ENCODE results near the gene MGLL.

MGLL gene

DNA sequence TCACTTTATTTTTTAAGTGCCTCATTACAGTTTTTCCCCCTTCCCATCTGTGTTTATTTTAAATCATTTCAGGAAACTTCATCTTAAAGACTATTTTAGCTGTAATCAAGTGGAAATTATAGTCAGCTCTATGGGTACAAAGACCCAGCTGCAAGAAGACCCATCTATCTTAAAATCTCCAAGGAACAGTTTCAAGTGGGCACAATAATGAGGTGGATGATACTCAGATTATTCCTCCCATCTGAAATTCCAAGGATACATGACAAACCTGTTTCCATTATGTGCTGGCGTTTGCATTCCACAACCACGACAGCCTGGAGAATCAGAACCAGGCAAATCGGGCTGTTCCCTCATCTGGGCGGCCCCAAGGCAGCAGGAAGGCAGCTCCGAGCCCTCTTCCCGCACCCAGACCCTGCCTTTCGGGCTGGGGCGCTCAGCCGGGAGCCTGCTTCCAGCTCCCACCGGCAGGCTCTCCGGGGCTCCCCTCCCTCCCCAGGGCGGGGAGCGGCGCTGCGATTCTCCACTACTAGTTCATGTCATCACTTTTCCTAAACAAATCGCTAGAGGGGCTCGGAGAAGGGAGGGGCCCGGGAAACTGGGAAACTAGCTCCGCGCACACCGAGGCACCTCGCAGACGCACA, at the start of gene MGLL:
MGLL (minus strand) TSS at position 475 of the 641 bp plus-strand sequence; CDS start at position 278, 197 bp downstream.
- Histone ChIP-seq H3K9ac (ENCODE audit: low read length) (no peak within 1 kb of the TSS), H3K36me3 (ENCODE audit: insufficient read depth, low read length) (no peaks in the 10 kb centered on the region; the same call in 1 of the 2 replicates), H3K4me2 (ENCODE audit: low read length) (peak within 1 kb of the TSS; percentile 50), H3F3A (ENCODE audit: insufficient read depth, low read length) (no peaks in the 10 kb centered on the region), H3K4me1 (ENCODE audit: insufficient read depth, low read length, severe bottlenecking) (no peaks in the 10 kb centered on the region), H4K20me1 (ENCODE audit: insufficient read depth, low read length) (no peaks in the 10 kb centered on the region), H3K9me3 (ENCODE audit: low read length) (no peaks in the 10 kb centered on the region), H3K4me3 (ENCODE audit: low read depth, low read length, poor library complexity, severe bottlenecking) (peak within 1 kb of the TSS; percentile 38), H3K9me2 (ENCODE audit: low read depth, low read length) (no peaks in the 10 kb centered on the region), H3K27me3 (ENCODE audit: insufficient read depth, low read length) (peaks cover 6% of the 10 kb centered on the region; the same call in 1 of the 2 replicates), H3K79me2 (ENCODE audit: insufficient read depth, low read length) (no peaks in the 10 kb centered on the region), H3K27ac (ENCODE audit: low read depth, low read length, poor library complexity, severe bottlenecking) (no peak within 1 kb of the TSS), H2AFZ (ENCODE audit: low read length) (no peak within 1 kb of the TSS)
- TF ChIP-seq, protein P1, sequence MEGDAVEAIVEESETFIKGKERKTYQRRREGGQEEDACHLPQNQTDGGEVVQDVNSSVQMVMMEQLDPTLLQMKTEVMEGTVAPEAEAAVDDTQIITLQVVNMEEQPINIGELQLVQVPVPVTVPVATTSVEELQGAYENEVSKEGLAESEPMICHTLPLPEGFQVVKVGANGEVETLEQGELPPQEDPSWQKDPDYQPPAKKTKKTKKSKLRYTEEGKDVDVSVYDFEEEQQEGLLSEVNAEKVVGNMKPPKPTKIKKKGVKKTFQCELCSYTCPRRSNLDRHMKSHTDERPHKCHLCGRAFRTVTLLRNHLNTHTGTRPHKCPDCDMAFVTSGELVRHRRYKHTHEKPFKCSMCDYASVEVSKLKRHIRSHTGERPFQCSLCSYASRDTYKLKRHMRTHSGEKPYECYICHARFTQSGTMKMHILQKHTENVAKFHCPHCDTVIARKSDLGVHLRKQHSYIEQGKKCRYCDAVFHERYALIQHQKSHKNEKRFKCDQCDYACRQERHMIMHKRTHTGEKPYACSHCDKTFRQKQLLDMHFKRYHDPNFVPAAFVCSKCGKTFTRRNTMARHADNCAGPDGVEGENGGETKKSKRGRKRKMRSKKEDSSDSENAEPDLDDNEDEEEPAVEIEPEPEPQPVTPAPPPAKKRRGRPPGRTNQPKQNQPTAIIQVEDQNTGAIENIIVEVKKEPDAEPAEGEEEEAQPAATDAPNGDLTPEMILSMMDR (IDR thresholded peaks at IDR 0.05; ENCODE audit: low read length): no peak
- TF ChIP-seq EZH2 (IDR thresholded peaks at IDR 0.05; ENCODE audit: borderline replicate concordance, low read length): no peak

DNA sequence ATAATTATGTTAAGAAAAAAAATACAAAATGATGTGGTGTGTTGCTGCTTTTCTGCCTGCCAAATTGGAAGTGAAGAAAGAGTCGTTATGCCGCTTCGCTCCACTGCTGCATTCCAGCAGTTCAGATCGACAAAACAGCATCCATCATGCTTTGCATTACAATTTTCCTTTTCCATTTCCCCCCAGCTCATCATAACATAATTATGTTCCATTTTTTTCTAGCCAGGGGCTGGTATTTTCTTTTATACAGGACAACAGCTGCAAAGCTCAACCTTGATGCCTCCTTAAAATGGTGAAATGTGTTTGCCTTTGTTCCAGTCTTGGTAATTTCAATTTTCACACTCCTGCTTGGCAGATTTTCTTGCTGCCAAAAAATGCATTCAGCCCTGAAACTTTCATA, 47.8 kb upstream of the MGLL start:
- no peak overlapping the region for H3K27ac ChIP-seq (ENCODE audit: low read depth, low read length, poor library complexity, severe bottlenecking)
- H3K79me2 ChIP-seq (ENCODE audit: insufficient read depth, low read length): no peaks in the 10 kb centered on the region
- H4K20me1 ChIP-seq (ENCODE audit: insufficient read depth, low read length): no peaks in the 10 kb centered on the region
- no peaks in the 10 kb centered on the region for H3F3A ChIP-seq (ENCODE audit: insufficient read depth, low read length)
- H3K9me2 ChIP-seq (ENCODE audit: low read depth, low read length): no peaks in the 10 kb centered on the region
- H3K4me1 ChIP-seq (ENCODE audit: insufficient read depth, low read length, severe bottlenecking): no peaks in the 10 kb centered on the region
- H3K27me3 ChIP-seq (ENCODE audit: insufficient read depth, low read length): no peaks in the 10 kb centered on the region
- no peak overlapping the region for H3K9ac ChIP-seq (ENCODE audit: low read length)
- H2AFZ ChIP-seq (ENCODE audit: low read length): no peak overlapping the region
- TF ChIP-seq EZH2 (IDR thresholded peaks at IDR 0.05; ENCODE audit: borderline replicate concordance, low read length): no peak
- H3K9me3 ChIP-seq (ENCODE audit: low read length): no peaks in the 10 kb centered on the region
- no peak overlapping the region for H3K4me2 ChIP-seq (ENCODE audit: low read length)
- no peaks in the 10 kb centered on the region for H3K36me3 ChIP-seq (ENCODE audit: insufficient read depth, low read length)
- H3K4me3 ChIP-seq (ENCODE audit: low read depth, low read length, poor library complexity, severe bottlenecking): no peak overlapping the region

DNA sequence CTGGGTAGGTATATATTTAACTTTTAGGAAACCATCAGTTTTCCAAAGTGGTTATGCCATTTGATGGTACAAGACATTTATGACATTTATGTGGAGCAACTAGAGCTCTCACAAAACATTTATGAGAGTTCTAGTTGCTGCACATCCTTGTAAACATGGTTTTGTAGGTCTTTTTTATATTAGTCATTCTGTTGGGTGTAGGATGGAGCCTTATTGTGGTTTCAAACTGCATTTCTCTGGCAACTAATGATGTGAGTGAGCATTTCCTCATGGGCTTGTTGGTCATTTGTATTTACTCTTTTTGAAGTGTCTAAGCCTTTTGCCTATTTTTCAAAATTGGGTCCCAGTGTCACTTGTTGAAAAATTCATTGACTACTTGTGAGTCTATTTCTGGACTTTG, 45.7 kb upstream of the MGLL start:
- no peaks in the 10 kb centered on the region for H3F3A ChIP-seq (ENCODE audit: insufficient read depth, low read length)
- H3K9me2 ChIP-seq (ENCODE audit: low read depth, low read length): no peaks in the 10 kb centered on the region
- H3K9ac ChIP-seq (ENCODE audit: low read length): no peak overlapping the region
- H3K9me3 ChIP-seq (ENCODE audit: low read length): no peaks in the 10 kb centered on the region
- no peaks in the 10 kb centered on the region for H3K79me2 ChIP-seq (ENCODE audit: insufficient read depth, low read length)
- no peak overlapping the region for H3K4me3 ChIP-seq (ENCODE audit: low read depth, low read length, poor library complexity, severe bottlenecking)
- H3K27me3 ChIP-seq (ENCODE audit: insufficient read depth, low read length): no peaks in the 10 kb centered on the region
- no peak overlapping the region for H3K27ac ChIP-seq (ENCODE audit: low read depth, low read length, poor library complexity, severe bottlenecking)
- TF ChIP-seq, protein P1 (IDR thresholded peaks at IDR 0.05; ENCODE audit: low read length): no peak
- no peak for TF ChIP-seq EZH2 (IDR thresholded peaks at IDR 0.05; ENCODE audit: borderline replicate concordance, low read length)
- no peaks in the 10 kb centered on the region for H3K4me1 ChIP-seq (ENCODE audit: insufficient read depth, low read length, severe bottlenecking)
- no peak overlapping the region for H3K4me2 ChIP-seq (ENCODE audit: low read length)
- no peak overlapping the region for H2AFZ ChIP-seq (ENCODE audit: low read length)
- no peaks in the 10 kb centered on the region for H3K36me3 ChIP-seq (ENCODE audit: insufficient read depth, low read length)
- no peaks in the 10 kb centered on the region for H4K20me1 ChIP-seq (ENCODE audit: insufficient read depth, low read length)

DNA sequence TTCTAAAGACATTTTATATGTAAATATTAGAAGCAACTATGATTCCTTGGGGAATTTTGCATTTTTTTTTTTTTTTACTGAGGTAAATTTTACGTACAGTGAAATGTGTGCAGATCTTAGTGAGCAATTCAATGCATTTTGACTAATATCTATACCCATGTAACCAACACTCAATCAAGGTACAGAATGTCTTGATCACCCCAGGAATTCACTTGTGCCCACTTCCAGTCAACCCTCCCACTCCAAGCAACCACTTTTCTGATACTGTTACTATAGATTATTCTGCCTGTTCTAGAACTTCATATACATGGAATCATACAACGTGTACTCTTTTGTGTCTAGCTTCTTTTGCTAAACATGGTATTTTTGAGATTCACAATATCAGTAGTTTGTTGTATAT, 45.1 kb upstream of the MGLL start:
- Histone ChIP-seq H3K9me3 (ENCODE audit: low read length) (no peaks in the 10 kb centered on the region), H3K79me2 (ENCODE audit: insufficient read depth, low read length) (no peaks in the 10 kb centered on the region), H3K4me1 (ENCODE audit: insufficient read depth, low read length, severe bottlenecking) (no peaks in the 10 kb centered on the region), H4K20me1 (ENCODE audit: insufficient read depth, low read length) (no peaks in the 10 kb centered on the region), H3K9ac (ENCODE audit: low read length) (no peak overlapping the region), H3K4me3 (ENCODE audit: low read depth, low read length, poor library complexity, severe bottlenecking) (no peak overlapping the region), H2AFZ (ENCODE audit: low read length) (no peak overlapping the region), H3K27ac (ENCODE audit: low read depth, low read length, poor library complexity, severe bottlenecking) (no peak overlapping the region), H3K9me2 (ENCODE audit: low read depth, low read length) (no peaks in the 10 kb centered on the region), H3K4me2 (ENCODE audit: low read length) (no peak overlapping the region), H3K36me3 (ENCODE audit: insufficient read depth, low read length) (no peaks in the 10 kb centered on the region), H3K27me3 (ENCODE audit: insufficient read depth, low read length) (no peaks in the 10 kb centered on the region), H3F3A (ENCODE audit: insufficient read depth, low read length) (no peaks in the 10 kb centered on the region)
- no peak for TF ChIP-seq EZH2 (IDR thresholded peaks at IDR 0.05; ENCODE audit: borderline replicate concordance, low read length)
- TF ChIP-seq, protein P1 (IDR thresholded peaks at IDR 0.05; ENCODE audit: low read length): no peak

Measured in OCI-LY1 (cell line).